Thyroid gland (tissue), 4 donors: ENCODE data around the gene SPDYC.

Experiments
- POLR2A ChIP-seq, 2 donors: fragments of 450-650 bp; IDR thresholded peaks; one replicate each; pipeline ENCODE4 v1.6.1; 2017; ENCODE audit warnings: antibody characterized with exemption in 2 of 2, mild to moderate bottlenecking in 2 of 2, moderate library complexity in 1 of 2
- TF ChIP-seq, protein P1 (sequence below), 6 experiments: fragments of 200-600 bp in 3 of 6; fragments of 450-650 bp in 3 of 6; sonication (generic) in 3 of 6; IDR thresholded peaks; one replicate each; pipeline ENCODE4 v1.5.1; 2016 to 2019; ENCODE audit warnings: antibody characterized with exemption in 6 of 6, mild to moderate bottlenecking in 2 of 6, inconsistent platforms in 1 of 6, moderate library complexity in 1 of 6

DNA sequence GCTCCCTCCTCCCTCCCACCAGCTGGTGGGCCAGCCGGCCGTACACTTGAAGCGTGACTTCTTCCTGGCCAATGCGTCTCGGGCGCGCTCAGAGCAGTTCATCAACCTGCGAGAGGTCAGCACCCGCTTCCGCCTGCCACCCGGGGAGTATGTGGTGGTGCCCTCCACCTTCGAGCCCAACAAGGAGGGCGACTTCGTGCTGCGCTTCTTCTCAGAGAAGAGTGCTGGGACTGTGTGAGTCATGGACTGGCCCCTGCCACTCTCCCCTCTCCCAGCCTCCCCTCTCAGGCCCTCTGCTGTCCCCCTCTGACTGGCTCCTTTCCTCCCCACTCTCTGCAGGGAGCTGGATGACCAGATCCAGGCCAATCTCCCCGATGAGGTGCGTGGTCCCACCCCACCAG, 36.4 kb downstream of the SPDYC start:
- TF ChIP-seq, protein P1, sequence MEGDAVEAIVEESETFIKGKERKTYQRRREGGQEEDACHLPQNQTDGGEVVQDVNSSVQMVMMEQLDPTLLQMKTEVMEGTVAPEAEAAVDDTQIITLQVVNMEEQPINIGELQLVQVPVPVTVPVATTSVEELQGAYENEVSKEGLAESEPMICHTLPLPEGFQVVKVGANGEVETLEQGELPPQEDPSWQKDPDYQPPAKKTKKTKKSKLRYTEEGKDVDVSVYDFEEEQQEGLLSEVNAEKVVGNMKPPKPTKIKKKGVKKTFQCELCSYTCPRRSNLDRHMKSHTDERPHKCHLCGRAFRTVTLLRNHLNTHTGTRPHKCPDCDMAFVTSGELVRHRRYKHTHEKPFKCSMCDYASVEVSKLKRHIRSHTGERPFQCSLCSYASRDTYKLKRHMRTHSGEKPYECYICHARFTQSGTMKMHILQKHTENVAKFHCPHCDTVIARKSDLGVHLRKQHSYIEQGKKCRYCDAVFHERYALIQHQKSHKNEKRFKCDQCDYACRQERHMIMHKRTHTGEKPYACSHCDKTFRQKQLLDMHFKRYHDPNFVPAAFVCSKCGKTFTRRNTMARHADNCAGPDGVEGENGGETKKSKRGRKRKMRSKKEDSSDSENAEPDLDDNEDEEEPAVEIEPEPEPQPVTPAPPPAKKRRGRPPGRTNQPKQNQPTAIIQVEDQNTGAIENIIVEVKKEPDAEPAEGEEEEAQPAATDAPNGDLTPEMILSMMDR (IDR thresholded peaks at IDR 0.05) = no peak
- TF ChIP-seq POLR2A (IDR thresholded peaks at IDR 0.05) = no peak
